HG03103 (cell line): ENCODE measurements around the gene NFATC2.

ENCODE experiments used
- ATAC-seq: cut with Tn5 transposase; IDR thresholded peaks from one replicate; pipeline ENCODE4 v1.9.1; 2021; ENCODE audit warnings: low read depth; ENCODE audit not compliant: unreplicated experiment

NFATC2 gene

DNA sequence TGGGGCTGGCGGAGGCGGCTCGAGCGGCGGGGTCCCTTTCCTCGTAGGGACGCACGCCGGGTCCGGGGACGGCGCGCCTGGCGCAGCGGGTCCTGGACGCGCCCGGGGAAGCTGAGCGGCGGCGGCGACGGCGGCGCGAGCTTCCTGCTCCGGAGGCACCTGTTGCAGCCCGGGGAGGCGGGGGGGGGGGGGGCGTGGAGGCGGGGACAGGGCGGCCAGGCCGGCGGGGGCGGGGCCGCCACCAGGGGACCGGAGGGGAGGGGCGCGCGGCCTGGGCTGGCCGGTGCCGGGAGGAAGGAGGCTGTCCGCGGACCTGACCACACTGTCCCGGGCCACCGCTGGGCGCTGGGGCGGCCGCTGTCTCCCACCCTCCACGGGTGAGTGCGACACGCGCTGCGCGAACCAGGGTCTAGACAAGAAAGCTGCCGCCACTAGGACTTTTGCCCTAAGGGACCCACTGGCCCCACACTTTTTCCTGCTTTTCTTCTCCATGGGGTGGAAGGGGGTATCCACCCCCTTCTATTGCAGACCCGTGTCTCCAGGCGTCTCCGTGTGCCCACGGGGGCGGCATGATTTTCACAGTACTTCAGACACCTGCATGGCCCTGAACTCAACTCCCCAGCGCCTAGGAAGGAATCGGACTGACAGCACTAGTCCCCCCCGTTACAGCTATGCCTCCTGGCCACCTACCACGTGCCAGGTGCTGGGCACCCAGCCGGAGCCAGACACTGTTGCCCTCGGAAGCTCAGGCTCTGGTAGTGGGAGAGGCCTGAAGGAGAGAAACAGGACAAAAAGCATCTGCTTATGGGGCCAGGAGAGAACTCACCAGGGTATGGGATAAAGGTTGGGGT, at the start of gene NFATC2:
Gene NFATC2 (minus strand): TSS at position 149 of the 851 bp plus-strand sequence. CDS start 220 bp downstream, outside the sequence.
- peak; percentile 24 for ATAC-seq

DNA sequence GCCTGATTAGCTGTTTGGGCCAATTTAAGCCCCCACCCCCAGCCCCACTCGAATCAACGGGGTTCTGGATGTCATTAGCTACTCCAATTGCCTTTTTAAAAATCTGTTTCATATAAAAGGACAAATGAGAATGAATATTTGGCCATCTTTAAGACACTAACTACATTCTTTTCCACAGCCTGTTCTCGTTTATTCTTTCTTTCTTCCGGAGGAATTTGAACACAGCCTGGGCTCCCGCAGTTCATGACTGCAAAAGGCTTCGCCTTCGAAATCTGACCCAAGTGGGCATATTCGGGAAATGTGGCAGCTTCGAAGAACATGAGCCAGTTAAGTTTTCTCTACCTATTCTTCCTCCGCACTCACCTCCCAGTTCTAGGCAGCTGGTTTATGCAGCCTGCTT, 49.4 kb upstream of the NFATC2 start:
- no peak for ATAC-seq

DNA sequence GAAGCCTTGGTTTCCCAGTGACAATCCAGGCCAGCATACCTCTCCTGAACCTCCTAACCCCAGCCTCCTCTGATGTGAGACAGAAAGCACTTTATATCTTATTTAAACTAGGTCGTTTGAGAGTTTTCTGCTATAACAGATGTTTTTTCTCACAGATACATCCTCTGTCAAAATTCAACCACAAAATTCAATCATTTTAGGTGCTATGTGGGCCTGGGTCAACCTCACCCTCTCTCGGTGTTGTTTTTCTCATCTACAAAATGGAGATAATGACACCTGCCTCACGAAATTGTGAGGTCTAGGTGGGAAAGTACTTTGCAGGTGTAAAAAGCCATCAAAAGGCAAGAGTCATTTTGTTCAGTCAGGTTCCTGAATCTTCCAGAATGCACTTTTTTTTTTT, 46.2 kb upstream of the NFATC2 start:
- ATAC-seq = no peak

GRCh38 chr20:51587145-51587544, 44.6 kb upstream of the NFATC2 start:
- no peak for ATAC-seq

DNA sequence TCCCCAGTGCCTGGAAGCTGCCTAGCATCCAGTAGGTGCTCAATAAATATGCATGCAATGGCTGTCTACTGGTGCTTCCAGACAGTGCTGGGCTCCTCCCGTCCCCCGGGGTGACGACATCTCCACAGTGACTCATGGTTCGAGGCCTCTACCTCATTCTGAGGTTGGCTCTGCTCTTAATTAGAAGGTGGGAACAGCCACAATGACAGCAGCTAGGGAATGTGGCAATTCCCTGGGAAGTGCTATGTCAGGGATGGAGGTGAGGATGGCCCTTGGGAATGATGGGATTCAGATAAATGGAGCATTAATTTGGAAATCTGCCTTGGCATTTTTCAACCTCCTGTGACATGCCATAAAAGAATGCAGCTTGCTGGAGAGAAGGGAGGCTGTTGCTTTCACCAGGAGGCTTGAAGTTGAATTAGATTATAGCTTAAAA, 43.5 kb upstream of the NFATC2 start:
- no peak for ATAC-seq

DNA sequence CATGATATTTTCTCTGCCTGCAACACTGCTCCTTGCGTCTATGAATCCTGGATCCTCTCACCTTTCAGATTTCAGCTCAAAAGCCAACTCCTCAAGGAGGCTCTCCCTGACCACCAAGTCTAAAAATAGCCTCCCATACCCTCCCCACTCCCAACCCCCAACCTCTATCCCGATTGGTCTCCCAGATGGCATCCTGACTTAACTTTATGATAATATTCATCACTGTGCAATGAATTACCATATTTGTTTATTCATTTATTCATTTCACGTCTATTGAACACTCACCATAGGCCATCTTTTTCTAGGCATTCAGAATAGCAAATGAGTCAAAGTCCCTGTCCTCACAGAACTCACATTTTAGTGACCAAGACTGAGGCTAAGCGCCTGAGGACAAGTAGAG, 42.6 kb upstream of the NFATC2 start:
- no peak for ATAC-seq

DNA sequence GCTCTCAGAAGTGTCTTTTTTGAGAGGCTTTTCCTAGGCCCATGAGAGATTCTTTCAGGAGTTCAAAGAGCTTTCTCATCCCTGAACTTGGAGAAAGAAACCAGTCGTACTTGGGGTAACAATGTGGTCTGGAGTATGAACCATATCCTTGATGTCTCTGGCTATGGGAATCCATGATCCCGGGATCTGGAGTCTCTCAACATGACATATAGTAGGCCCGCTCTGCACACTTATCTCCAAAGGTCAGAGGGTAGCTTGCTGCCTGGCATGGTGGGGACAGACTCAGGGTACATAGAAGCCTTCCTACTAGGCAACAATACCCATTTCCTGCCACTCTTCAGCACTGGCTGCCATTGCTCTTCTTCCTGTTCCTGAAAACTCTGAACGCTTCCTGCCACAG, 42.2 kb upstream of the NFATC2 start:
- no peak for ATAC-seq

- ATAC-seq = no peak
These were observed 41.6 kb upstream of the NFATC2 start for GRCh38 chr20:51584116-51584515.

DNA sequence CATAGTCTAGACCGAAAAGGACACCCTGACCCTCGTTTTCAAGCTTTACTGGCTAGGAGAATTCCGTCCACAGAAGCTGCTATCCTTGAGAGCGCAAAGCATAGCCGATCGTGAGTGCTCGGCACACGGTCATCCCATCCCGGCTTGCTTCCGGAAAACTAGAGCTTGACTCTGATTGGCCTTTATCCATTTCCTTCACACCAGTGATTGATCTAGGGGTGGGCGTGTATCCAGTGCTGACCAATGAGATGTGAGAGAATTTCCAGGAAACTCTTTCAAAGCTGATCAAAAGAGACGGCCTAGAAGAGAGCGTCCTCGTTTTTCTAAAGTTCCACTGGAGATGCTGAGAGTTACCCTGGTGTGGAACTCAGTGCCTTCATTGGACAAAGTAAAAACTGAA, 41.0 kb upstream of the NFATC2 start:
- no peak for ATAC-seq

DNA sequence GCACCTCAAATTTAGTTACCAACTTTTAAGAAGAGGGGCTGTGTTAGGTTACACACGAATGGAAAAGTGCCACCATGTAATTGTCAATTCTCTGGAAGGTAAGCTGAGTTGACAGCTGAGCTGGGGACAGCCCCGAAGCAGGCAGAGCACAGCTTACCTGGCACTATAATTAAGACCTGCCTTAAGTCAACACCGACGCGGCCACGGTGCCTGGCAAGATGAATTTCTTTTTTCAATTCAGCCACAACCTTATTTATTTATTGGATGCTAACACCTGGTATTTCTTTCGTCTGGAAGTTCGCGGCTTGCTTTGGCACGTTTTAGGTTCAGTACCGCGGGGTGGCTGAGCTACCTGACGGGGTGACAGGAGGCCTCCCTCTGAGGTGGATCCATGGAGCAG, 40.6 kb upstream of the NFATC2 start:
- ATAC-seq = no peak

DNA sequence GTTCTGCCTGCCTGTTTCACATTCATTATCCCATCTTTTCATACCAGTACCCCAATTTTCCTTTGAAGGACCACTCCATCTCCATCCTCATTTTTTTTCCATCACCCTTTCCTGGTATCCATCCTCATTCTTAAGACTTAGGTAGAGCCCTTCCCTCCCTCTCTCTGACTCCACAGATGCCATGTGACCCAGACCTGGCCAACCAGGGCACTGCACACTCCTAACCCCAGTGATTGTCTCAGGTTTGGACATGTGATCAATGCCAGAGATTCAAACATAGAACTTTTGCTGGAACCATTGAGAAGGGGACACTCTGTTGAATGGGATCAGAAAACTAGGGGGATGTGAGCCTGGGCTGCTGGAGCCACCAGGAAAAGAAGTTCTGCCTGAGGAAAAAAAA, 39.1 kb upstream of the NFATC2 start:
- ATAC-seq = no peak

DNA sequence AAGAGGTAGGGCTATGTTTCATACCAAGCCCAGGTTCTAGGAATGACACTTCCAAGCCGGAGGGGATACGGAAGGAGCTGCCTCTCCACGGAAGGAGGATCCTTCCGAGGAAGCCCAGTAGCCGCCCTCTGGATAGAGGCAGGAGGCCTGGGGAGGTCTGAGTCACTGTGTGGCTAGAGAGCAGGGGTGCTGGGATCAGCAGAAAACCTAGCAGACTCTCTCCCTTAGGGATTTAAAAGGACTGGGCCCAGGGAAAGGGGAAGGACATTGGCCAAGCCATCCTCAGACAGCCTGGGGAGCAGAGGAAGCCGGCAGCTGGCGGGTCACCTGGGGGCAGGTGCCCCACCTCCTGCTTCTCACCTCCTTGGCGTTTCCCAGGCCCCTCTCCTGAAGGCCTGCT, 36.6 kb upstream of the NFATC2 start:
- no peak for ATAC-seq

GRCh38 chr20:51578145-51578459, 35.6 kb upstream of the NFATC2 start:
- no peak for ATAC-seq

GRCh38 chr20:51577432-51578144, 35.1 kb upstream of the NFATC2 start:
- ATAC-seq = no peak

- ATAC-seq = no peak
These were observed 33.0 kb upstream of the NFATC2 start for GRCh38 chr20:51575486-51575885.

GRCh38 chr20:51574248-51575033, 31.9 kb upstream of the NFATC2 start:
- ATAC-seq = no peak

DNA sequence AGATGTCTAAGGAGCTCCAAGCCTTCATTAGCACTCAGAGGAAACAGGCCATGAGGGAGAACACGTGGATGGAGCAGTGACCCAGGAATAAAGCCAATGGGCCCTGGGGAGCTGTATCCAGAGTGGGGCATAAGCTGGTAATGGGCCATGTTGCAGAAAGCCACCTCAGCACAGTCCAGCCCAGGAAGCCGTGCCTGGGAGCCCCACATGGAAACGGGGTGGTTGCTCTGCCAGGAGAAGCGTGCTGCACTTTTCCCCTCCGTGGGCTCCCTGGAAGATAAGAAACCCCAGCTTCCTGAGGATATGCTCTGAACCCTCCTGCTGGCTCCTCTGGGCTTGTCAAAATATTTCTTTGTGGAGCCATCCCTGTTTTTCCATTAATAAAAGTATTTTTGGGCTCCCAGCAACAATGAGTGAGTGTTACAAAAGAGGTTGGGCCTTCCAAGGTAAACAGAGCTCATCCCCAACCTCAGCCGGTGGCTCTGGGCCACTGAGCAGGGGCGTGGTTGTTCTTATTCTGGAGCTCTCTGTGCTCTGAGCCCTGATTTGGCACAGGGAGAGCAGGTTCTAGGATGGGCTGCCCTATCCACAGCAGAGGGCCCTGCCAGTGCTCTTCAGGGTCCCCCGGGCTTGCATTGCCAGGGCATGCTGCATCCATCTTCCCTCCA, 31.2 kb upstream of the NFATC2 start:
- no peak for ATAC-seq

- no peak for ATAC-seq
These were observed 28.9 kb upstream of the NFATC2 start for GRCh38 chr20:51571460-51571794.

DNA sequence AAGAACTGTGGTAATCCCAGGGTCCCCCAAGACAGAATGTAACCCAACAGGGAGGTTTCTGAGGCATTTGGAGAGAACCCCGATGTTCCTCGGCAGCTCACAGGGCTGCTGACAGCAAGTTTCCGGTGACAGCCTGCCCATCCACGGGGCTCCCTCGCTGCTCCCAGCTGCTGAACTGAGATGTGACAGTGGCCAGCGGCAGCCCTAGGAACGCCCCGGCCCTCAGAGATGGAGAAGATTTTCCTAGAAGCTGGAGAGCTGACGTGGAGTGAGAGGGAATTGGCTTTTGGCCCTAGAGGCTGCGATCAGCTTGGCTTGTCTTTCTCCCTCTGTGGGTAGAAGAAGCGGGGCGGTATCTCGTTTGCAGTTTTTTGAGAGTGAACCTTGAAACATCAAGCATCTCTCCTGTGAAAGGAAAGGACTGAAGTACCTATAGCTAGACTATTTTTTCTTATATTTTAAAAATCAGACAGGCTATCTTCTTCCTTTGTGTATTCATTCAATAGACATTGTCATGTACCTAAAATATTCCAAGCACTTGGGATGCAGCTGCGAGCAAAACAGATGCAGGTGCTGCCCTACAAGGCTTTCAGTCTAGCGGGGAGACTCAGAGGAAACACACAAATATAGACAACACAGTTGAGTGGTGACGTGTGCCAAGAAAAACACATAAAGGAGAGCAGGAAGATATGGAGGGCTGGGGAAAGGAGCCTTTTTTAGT, 28.4 kb upstream of the NFATC2 start:
- no peak for ATAC-seq
